Type B pancreatic cell (in vitro differentiated cells): ENCODE measurements around the gene MSI2. TPM values are rescaled to one million over a fixed set of nuclear protein-coding genes. Genes with fewer than 3 reads are reported as not detected.
A peak's percentile ranks its signal among the peaks of the same experiment; 100 is the strongest.

Experiments used
- DNase-seq: peaks from one replicate; pipeline ENCODE4 v3.0.0; 2021; ENCODE audit warnings: mixed read lengths; ENCODE audit not compliant: unreplicated experiment; ENCODE audit errors: extremely low spot score
- H3K27ac Mint-ChIP-seq: 2 replicates; pipeline ENCODE4 v1.8.0; 2021; ENCODE audit warnings: mild to moderate bottlenecking, mixed read lengths
- H3K27me3 Mint-ChIP-seq: 2 replicates; pipeline ENCODE4 v1.8.0; 2021; ENCODE audit warnings: mixed read lengths
- H3K36me3 Mint-ChIP-seq: 2 replicates; pipeline ENCODE4 v1.8.0; 2021; ENCODE audit warnings: mixed read lengths
- H3K4me1 Mint-ChIP-seq: one replicate; pipeline ENCODE4 v1.8.0; 2021; ENCODE audit warnings: mixed read lengths; ENCODE audit not compliant: unreplicated experiment
- H3K4me3 Mint-ChIP-seq: 2 replicates; pipeline ENCODE4 v1.8.0; 2021; ENCODE audit warnings: mild to moderate bottlenecking, mixed read lengths
- H3K9me3 Mint-ChIP-seq: 2 replicates; pipeline ENCODE4 v1.8.0; 2021; ENCODE audit warnings: mixed read lengths
- CTCF ChIP-seq: fragments of 200-600 bp; sonication (generic); conservative IDR thresholded peaks from 2 replicates; pipeline ENCODE4 v1.5.0; 2021; ENCODE audit warnings: antibody characterized with exemption, mild to moderate bottlenecking
- total RNA-seq: library from RNA; stranded (reverse); gene quantifications from 2 replicates; pipeline ENCODE4 v1.2.1, GENCODE V29; 2021; ENCODE audit warnings: low replicate concordance

Gene MSI2
- total RNA-seq, 1 donor from 2014 or later, result 158 TPM

GRCh38 chr17:57588086-57588485, 331.8 kb downstream of the MSI2 start:
- H3K4me1 Mint-ChIP-seq, result peaks cover 46% of the 10 kb centered on the region
- H3K9me3 Mint-ChIP-seq, result no peaks in the 10 kb centered on the region
- peak overlapping the region; percentile 37 for H3K27ac Mint-ChIP-seq
- H3K4me3 Mint-ChIP-seq, result peak overlapping the region; percentile 66
- DNase-seq, result no peak
- TF ChIP-seq CTCF, result no peak
- H3K27me3 Mint-ChIP-seq, result no peaks in the 10 kb centered on the region
- peaks cover 3% of the 10 kb centered on the region for H3K36me3 Mint-ChIP-seq

GRCh38 chr17:57589151-57590034, 333.1 kb downstream of the MSI2 start:
- peaks cover 8% of the 10 kb centered on the region for H3K36me3 Mint-ChIP-seq
- H3K4me3 Mint-ChIP-seq, result no peak overlapping the region
- no peak overlapping the region for H3K27ac Mint-ChIP-seq
- H3K27me3 Mint-ChIP-seq, result no peaks in the 10 kb centered on the region
- TF ChIP-seq CTCF, result no peak
- H3K4me1 Mint-ChIP-seq, result peaks cover 40% of the 10 kb centered on the region
- H3K9me3 Mint-ChIP-seq, result no peaks in the 10 kb centered on the region
- DNase-seq, result no peak

- no peak for DNase-seq
- Mint-ChIP-seq H3K4me1 (peaks cover 22% of the 10 kb centered on the region), H3K27me3 (no peaks in the 10 kb centered on the region), H3K9me3 (no peaks in the 10 kb centered on the region), H3K27ac (no peak overlapping the region), H3K36me3 (peaks cover 15% of the 10 kb centered on the region), H3K4me3 (no peak overlapping the region)
- TF ChIP-seq CTCF, result no peak
Measured at GRCh38 chr17:57593739-57594462, 337.6 kb downstream of the MSI2 start.

- Mint-ChIP-seq H3K36me3 (peaks cover 20% of the 10 kb centered on the region), H3K9me3 (no peaks in the 10 kb centered on the region), H3K27ac (no peak overlapping the region), H3K4me1 (peaks cover 22% of the 10 kb centered on the region), H3K4me3 (no peak overlapping the region), H3K27me3 (no peaks in the 10 kb centered on the region)
- DNase-seq, result no peak
- TF ChIP-seq CTCF, result no peak
Measured at GRCh38 chr17:57594767-57595166, 338.4 kb downstream of the MSI2 start.

- no peak for DNase-seq
- H3K4me1 Mint-ChIP-seq, result peaks cover 22% of the 10 kb centered on the region
- H3K36me3 Mint-ChIP-seq, result peaks cover 20% of the 10 kb centered on the region
- no peak overlapping the region for H3K27ac Mint-ChIP-seq
- no peaks in the 10 kb centered on the region for H3K27me3 Mint-ChIP-seq
- H3K9me3 Mint-ChIP-seq, result no peaks in the 10 kb centered on the region
- no peak for TF ChIP-seq CTCF
- H3K4me3 Mint-ChIP-seq, result no peak overlapping the region
Measured at GRCh38 chr17:57595426-57595825, 339.1 kb downstream of the MSI2 start.
